Activated naive CD4-positive, alpha-beta T cell treated with anti-CD3 and anti-CD28 coated beads for 36 hours (primary cell): ENCODE results near the gene MORN4. TPM values are rescaled to one million over a fixed set of nuclear protein-coding genes. Genes with fewer than 3 reads are reported as not detected.
"Not testable (repeated sequence)": the region's sequence is repeated elsewhere in the genome, so short reads cannot be mapped to it uniquely, and the experiment has no call there.

ENCODE experiments used
- CTCF ChIA-PET: fragments of 350-600 bp; sonication (Branson Sonifier 250); formaldehyde crosslinking; loops from one replicate; lab custom pipeline; 2021; ENCODE audit warnings: antibody characterized with exemption; lab: Charles Lee
- DNase-seq: peaks from one replicate; pipeline ENCODE4 v3.0.0-alpha.2; 2020
- H3K27ac Mint-ChIP-seq: one replicate; pipeline ENCODE4 v1.8.0; 2021; ENCODE audit warnings: mild to moderate bottlenecking, mixed read lengths
- H3K27me3 Mint-ChIP-seq: one replicate; pipeline ENCODE4 v1.8.0; 2021; ENCODE audit warnings: low read depth, mixed read lengths
- H3K36me3 Mint-ChIP-seq: one replicate; pipeline ENCODE4 v1.8.0; 2021; ENCODE audit warnings: low read depth, mixed read lengths
- H3K4me1 Mint-ChIP-seq: one replicate; pipeline ENCODE4 v1.8.0; 2021; ENCODE audit warnings: low read depth, mixed read lengths
- H3K4me3 Mint-ChIP-seq: one replicate; pipeline ENCODE4 v1.8.0; 2021; ENCODE audit warnings: mild to moderate bottlenecking, moderate library complexity, mixed read lengths
- H3K9me3 Mint-ChIP-seq: one replicate; pipeline ENCODE4 v1.8.0; 2021; ENCODE audit warnings: mixed read lengths
- intact Hi-C: fragments of 100-400 bp; cut with micrococcal nuclease; formaldehyde crosslinking; loops from one replicate; pipeline ENCODE4 v1.15.1; 2023
- total RNA-seq, 2 experiments: library from RNA; stranded (reverse); gene quantifications; one replicate each; pipeline ENCODE4 v1.2.3, GENCODE V29; 2021

Gene MORN4
- total RNA-seq, 2 experiments from 2014 or later: 10.7 TPM

DNA sequence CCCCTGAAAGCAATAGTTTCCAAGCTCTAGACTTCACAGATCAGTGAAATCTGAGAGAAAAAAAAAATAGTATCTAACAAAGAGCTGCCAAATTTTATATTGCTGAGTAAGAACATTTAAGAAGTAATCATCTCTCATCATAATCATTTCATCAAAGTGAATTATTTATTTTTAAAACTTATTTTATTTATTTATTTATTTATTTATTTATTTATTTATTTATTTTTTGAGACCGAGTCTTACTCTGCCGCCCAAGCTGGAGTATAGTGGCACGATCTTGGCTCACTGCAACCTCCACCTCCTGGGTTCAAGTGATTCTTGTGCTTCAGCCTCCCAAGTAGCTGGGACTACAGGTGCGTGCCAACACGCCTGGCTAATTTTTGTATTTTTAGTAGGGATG lies 56.8 kb downstream of the MORN4 start:
- H3K27me3 Mint-ChIP-seq, intact Hi-C loops, H3K4me1 Mint-ChIP-seq, H3K4me3 Mint-ChIP-seq, H3K9me3 Mint-ChIP-seq, H3K27ac Mint-ChIP-seq, DNase-seq, H3K36me3 Mint-ChIP-seq: not testable (repeated sequence)
- CTCF ChIA-PET: interaction anchor here (0.9 to 1.4 kb wide), 3 partner anchors 23 to 58 kb away, joined by 3 to 5 read pairs (median 5); no protein-coding TSS in a partner anchor

DNA sequence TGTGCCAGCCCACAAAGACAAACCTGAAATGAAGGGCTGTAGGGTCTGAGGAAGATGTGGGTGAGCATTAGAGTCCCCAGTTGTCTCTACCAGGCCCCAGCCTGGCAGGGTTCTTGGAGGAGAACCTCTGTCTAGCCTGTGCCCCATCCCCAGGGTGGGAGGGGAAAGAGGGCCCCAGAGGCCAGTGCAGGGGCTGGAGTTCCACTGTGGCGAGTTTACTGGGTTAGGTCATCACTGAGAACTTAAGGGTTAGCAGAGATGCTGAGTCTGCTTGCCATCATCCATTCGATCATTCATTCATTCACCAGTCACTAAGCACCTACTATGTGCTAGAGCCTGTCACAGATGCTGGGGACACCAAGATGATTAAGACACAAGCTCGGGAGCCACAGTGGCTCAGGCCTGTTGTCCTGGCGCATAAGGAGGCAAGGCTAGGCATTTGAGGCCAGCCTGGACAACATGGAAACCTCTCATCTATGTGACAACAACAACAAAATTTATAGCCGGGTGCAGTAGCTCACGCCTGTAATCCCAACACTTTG lies 58.1 kb downstream of the MORN4 start:
- Mint-ChIP-seq H3K27me3 (no peaks in the 10 kb centered on the region), H3K9me3 (no peaks in the 10 kb centered on the region), H3K36me3 (no peaks in the 10 kb centered on the region), H3K27ac (no peak overlapping the region), H3K4me3 (no peak overlapping the region), H3K4me1 (no peaks in the 10 kb centered on the region)
- CTCF ChIA-PET: interaction anchor here (1.2 to 1.4 kb wide), 4 partner anchors 10 to 56 kb away, joined by 3 to 5 read pairs (median 5); no protein-coding TSS in a partner anchor
- no peak for DNase-seq
- intact Hi-C loops: no loop called here

DNA sequence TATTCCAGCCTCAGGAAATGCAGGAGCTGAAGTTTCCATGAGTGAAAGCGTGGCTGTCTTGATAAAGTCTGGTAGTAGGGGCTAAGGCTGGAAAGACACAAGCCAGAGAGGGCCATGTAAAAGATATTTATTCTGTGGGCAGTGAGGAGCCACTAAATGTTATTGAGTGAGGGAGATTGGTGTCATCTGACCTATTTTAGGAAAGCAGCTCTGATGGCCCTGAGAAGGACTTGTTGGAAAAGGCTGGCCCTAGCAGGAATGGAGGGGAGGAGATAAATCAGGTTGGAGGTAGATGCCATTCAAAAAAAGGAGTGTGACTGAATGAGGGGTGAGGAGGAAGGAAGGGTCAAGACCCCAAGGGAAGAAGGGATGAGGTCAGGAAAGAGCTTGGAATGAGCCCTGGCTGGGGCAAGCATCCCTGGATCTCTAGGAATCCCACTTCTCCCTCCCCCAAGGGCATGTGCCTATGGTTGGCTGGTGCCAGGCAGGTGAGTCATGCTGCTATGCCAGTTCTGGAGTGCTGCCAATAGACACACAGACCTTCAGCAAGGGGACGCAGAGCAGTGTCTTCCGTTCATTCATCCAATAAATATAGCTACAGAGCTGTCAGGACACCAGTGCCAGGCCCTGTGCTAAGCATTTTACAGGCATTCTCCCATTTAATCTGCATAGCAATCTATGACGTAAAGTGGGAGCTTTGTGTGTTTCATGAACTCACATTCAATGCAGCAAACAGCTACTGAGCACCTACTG lies 58.8 kb downstream of the MORN4 start:
- no peaks in the 10 kb centered on the region for H3K36me3 Mint-ChIP-seq
- H3K4me3 Mint-ChIP-seq: no peak overlapping the region
- H3K27ac Mint-ChIP-seq: no peak overlapping the region
- CTCF ChIA-PET: interaction anchor here (1.2 to 1.3 kb wide), 2 partner anchors 10 to 40 kb away, joined by 3 to 5 read pairs; no protein-coding TSS in a partner anchor
- H3K9me3 Mint-ChIP-seq: no peaks in the 10 kb centered on the region
- no peak for DNase-seq
- no peaks in the 10 kb centered on the region for H3K4me1 Mint-ChIP-seq
- no peaks in the 10 kb centered on the region for H3K27me3 Mint-ChIP-seq
- intact Hi-C loops: loop anchor here (5.0 kb wide), 1 partner anchor 158 kb away; no protein-coding TSS in a partner anchor

DNA sequence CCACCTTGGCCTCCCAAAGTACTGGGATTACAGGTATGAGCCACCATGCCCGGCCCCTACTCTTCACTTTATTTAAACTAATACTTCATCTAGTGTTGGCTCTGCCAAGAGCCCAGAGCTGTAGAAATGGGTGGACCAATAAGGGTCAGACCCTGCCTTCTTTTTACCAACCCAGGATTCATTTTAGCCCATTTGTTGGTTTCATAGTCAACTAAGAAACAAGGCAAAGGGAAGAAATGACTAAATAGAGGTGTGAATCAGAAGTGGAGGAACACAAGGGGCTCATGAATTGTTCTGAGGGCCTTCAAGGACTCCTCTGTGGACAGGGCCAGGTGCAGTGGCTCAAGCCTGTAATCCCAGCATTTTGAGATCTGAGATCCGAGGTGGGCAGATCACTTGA lies 59.6 kb downstream of the MORN4 start:
- H3K4me3 Mint-ChIP-seq: no peak overlapping the region
- CTCF ChIA-PET: interaction anchor here (1.3 kb wide), 1 partner anchor 40 kb away, joined by 5 read pairs; no protein-coding TSS in a partner anchor
- H3K36me3 Mint-ChIP-seq: no peaks in the 10 kb centered on the region
- no peaks in the 10 kb centered on the region for H3K4me1 Mint-ChIP-seq
- intact Hi-C loops: loop anchor here (2.0 to 5.0 kb wide), 3 partner anchors 39 to 159 kb away; no protein-coding TSS in a partner anchor
- H3K27ac Mint-ChIP-seq: no peak overlapping the region
- no peaks in the 10 kb centered on the region for H3K9me3 Mint-ChIP-seq
- no peak for DNase-seq
- no peaks in the 10 kb centered on the region for H3K27me3 Mint-ChIP-seq

DNA sequence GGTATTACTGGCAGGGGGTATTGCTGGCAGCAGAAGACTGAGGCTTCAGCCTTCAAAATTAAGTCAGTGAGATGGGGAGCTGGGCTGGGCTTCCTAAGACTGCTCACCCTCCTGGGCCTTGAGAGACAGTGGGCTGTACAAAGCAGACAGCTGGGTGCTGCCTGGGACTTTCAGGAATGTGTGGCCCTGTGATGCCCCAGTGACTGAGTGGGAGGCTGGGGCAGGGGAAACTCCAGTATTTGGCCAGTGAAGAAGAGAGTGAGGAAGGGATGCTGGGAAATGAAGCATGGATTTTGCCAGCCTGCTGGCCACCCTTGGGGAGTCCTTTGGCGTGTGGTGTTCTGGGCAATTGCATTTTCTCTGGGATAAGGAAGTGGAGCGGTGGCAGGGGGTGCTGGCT lies 60.3 kb downstream of the MORN4 start:
- H3K4me3 Mint-ChIP-seq: no peak overlapping the region
- H3K4me1 Mint-ChIP-seq: no peaks in the 10 kb centered on the region
- H3K27me3 Mint-ChIP-seq: no peaks in the 10 kb centered on the region
- no peak for DNase-seq
- intact Hi-C loops: loop anchor here (2.0 to 5.0 kb wide), 3 partner anchors 40 to 159 kb away; no protein-coding TSS in a partner anchor
- CTCF ChIA-PET: interaction anchor here (0.6 to 2.5 kb wide), 6 partner anchors 9 to 933 kb away, joined by 3 to 20 read pairs (median 5); no protein-coding TSS in a partner anchor
- no peaks in the 10 kb centered on the region for H3K36me3 Mint-ChIP-seq
- H3K27ac Mint-ChIP-seq: no peak overlapping the region
- H3K9me3 Mint-ChIP-seq: no peaks in the 10 kb centered on the region

DNA sequence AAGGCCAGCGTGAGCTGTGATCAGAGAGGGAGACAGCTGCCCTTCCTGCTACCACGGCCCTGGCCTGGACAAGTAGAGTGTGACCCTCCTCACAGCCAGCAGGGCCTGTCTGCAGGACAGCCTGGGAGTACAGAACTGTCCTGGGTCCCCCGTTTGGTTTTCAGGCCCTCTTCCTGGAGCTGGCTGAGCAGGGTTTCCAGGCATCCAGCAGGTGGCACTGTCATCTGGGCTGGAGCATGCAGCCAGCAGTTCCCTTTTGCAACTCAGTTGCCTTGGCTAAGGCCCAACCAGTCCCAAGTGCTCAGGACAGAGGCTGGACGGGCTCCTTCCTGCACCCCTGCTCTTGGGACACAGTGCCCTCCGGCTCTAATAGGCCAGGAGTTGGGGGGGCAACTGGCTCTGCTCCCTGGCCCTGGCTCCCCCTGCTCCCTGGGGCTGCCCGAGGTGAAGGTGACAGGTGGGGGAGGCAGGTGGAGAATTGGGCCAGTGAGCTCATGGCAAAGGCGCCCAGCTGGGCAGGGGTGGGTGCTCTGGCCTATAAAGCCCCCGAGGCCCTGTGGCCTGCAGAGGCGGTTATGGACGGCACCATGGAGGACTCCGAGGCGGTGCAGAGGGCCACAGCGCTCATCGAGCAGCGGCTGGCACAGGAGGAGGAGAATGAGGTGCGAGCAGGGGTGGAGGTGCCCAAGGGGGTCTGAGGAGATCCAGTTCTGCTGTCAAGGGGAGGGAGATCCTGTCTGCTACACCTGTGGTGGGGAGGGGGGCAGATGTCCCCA lies 60.9 kb downstream of the MORN4 start, which contains the start of gene ANKRD2:
Gene ANKRD2, plus strand, starts transcription at position 566 of the 776 bp plus-strand sequence. Its CDS starts 10 bp downstream, at position 576.
- Mint-ChIP-seq H3K9me3 (no peaks in the 10 kb centered on the region), H3K27me3 (no peaks in the 10 kb centered on the region), H3K4me1 (no peaks in the 10 kb centered on the region), H3K4me3 (no peak within 1 kb of the TSS), H3K36me3 (no peaks in the 10 kb centered on the region), H3K27ac (no peak within 1 kb of the TSS)
- intact Hi-C loops: loop anchor here (2.0 to 5.0 kb wide), 3 partner anchors 40 to 160 kb away; no protein-coding TSS in a partner anchor
- CTCF ChIA-PET: interaction anchor here (0.5 to 2.5 kb wide), 20 partner anchors 10 to 932 kb away, joined by 3 to 20 read pairs (median 4); partner anchors contain the start of genes AVPI1 and C10orf62
- DNase-seq: peak; percentile 73

DNA sequence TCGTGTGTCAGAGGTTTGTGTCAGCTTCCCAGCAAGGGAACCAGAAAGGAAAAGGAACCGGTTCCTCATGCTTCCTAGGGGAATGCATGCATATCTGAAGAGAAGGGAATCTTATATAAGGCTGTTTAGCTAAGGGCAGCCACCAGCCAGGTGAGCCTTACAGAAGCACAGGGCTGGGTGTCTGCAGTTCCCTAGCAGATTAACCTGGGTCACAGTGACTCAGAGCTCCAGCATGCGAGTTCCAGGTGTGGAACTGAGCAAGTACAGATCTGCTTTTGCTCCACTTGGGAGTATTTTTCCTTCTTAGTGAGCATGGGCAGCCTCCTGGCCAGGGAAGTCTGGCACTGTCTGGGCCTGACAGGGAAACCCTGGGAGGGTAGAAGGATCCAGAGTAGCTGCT lies 61.7 kb downstream of the MORN4 start:
- no peak overlapping the region for H3K27ac Mint-ChIP-seq

DNA sequence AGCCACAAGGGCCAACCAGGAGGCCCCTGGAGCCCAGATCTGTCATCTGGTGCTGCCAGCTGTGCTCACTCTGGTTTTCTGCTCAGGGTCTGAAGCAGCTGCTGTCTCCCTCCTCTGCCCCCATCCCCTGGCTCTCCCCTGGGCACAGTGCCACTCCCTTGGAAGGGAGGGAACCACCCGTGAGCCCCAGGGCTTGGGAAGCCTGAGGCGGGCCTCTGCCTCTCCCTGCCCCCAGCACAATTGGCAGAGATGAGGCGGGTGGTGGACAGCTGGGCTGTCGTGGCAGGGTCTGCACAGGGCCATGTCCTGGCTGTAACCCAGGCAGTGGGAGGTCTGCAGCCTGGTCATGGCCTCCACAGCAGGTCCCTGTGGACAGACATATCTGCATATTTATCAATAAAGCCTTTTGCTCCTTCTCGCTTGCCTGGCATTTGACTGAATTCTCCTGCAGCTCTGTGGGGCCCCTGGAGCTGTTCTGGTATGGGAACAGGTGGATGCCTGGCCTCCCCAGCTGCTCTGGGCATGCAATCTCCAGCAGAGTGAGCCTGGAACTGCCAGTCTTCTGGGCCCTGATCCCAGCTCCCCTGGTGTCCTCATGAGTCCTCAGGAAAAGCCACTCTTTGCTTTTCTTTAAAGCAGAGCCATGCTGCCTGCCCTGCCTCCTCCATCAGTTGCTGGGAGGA lies 62.4 kb downstream of the MORN4 start:
- CTCF ChIA-PET: interaction anchor here (0.9 to 2.5 kb wide), 9 partner anchors 12 to 160 kb away, joined by 3 to 20 read pairs (median 7); no protein-coding TSS in a partner anchor
- intact Hi-C loops: loop anchor here (5.0 kb wide), 1 partner anchor 161 kb away; no protein-coding TSS in a partner anchor
- H3K4me3 Mint-ChIP-seq: no peak overlapping the region
- no peaks in the 10 kb centered on the region for H3K27me3 Mint-ChIP-seq
- H3K27ac Mint-ChIP-seq: no peak overlapping the region
- no peak for DNase-seq
- no peaks in the 10 kb centered on the region for H3K36me3 Mint-ChIP-seq
- H3K4me1 Mint-ChIP-seq: no peaks in the 10 kb centered on the region
- no peaks in the 10 kb centered on the region for H3K9me3 Mint-ChIP-seq

More for the DNA sequence above, 61.7 kb downstream of the MORN4 start:
- Mint-ChIP-seq H3K9me3 (no peaks in the 10 kb centered on the region), H3K4me3 (no peak overlapping the region), H3K4me1 (no peaks in the 10 kb centered on the region), H3K36me3 (no peaks in the 10 kb centered on the region), H3K27me3 (no peaks in the 10 kb centered on the region)
- CTCF ChIA-PET: interaction anchor here (0.6 to 2.5 kb wide), 19 partner anchors 11 to 161 kb away, joined by 3 to 20 read pairs (median 4); partner anchors contain the start of genes AVPI1 and C10orf62
- no peak for DNase-seq
- intact Hi-C loops: loop anchor here (2.0 to 5.0 kb wide), 3 partner anchors 41 to 161 kb away; no protein-coding TSS in a partner anchor

DNA sequence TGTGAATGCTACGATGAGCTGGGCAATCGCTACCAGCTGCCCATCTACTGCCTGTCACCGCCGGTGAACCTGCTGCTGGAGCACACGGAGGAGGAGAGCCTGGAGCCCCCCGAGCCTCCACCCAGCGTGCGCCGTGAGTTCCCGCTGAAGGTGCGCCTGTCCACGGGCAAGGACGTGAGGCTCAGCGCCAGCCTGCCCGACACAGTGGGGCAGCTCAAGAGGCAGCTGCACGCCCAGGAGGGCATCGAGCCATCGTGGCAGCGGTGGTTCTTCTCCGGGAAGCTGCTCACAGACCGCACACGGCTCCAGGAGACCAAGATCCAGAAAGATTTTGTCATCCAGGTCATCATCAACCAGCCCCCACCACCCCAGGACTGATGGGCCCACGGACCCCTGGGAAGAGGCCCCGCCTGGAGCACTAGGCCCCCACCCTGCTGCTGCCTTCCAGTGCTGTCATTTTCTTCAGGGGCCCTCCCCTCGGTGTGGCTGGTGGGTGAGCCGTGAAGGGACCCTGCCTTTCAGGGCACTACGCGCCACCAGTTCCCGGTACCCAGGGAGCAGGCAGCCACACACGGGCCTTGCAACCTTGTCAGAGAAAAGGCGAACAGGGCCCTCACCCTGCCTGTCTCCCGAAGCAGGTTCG lies 63.0 kb downstream of the MORN4 start:
- Mint-ChIP-seq H3K4me3 (no peak overlapping the region), H3K36me3 (no peaks in the 10 kb centered on the region), H3K4me1 (no peaks in the 10 kb centered on the region), H3K27me3 (no peaks in the 10 kb centered on the region), H3K9me3 (no peaks in the 10 kb centered on the region), H3K27ac (no peak overlapping the region)
- intact Hi-C loops: loop anchor here (5.0 kb wide), 1 partner anchor 162 kb away; no protein-coding TSS in a partner anchor
- CTCF ChIA-PET: interaction anchor here (1.1 to 1.7 kb wide), 2 partner anchors 12 to 36 kb away, joined by 4 to 5 read pairs; no protein-coding TSS in a partner anchor
- no peak for DNase-seq

DNA sequence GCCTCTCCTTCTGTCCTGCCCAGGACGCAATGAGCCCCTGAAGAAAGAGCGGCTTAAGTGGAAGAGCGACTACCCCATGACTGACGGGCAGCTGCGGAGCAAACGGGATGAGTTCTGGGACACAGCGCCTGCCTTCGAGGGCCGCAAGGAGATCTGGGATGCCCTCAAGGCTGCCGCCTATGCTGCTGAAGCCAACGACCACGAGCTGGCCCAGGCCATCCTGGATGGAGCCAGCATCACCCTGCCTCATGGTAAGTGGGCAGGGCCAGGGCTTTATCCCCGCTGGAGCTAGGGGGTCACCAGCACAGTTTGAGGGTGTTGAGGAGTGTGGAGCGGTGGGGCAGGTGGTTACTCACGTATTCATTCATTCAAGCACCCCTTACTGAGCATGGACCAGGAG lies 65.4 kb downstream of the MORN4 start:
- Mint-ChIP-seq H3K9me3 (no peaks in the 10 kb centered on the region), H3K27ac (no peak overlapping the region), H3K4me1 (no peaks in the 10 kb centered on the region), H3K27me3 (no peaks in the 10 kb centered on the region), H3K36me3 (no peaks in the 10 kb centered on the region), H3K4me3 (no peak overlapping the region)
- intact Hi-C loops: no loop called here
- CTCF ChIA-PET: interaction anchor here (0.6 to 1.5 kb wide), 6 partner anchors 8 to 133 kb away, joined by 3 to 4 read pairs (median 3); no protein-coding TSS in a partner anchor
- DNase-seq: no peak
